ENCODE results near the gene MICU2.

- TF ChIP-seq CTCF (conservative IDR thresholded peaks at IDR 0.05; ENCODE audit: low read depth in 2 of 2): no peak
- TF ChIP-seq POLR2AphosphoS5 (IDR thresholded peaks at IDR 0.05; ENCODE audit: low read depth): no peak
- TF ChIP-seq, protein P1, sequence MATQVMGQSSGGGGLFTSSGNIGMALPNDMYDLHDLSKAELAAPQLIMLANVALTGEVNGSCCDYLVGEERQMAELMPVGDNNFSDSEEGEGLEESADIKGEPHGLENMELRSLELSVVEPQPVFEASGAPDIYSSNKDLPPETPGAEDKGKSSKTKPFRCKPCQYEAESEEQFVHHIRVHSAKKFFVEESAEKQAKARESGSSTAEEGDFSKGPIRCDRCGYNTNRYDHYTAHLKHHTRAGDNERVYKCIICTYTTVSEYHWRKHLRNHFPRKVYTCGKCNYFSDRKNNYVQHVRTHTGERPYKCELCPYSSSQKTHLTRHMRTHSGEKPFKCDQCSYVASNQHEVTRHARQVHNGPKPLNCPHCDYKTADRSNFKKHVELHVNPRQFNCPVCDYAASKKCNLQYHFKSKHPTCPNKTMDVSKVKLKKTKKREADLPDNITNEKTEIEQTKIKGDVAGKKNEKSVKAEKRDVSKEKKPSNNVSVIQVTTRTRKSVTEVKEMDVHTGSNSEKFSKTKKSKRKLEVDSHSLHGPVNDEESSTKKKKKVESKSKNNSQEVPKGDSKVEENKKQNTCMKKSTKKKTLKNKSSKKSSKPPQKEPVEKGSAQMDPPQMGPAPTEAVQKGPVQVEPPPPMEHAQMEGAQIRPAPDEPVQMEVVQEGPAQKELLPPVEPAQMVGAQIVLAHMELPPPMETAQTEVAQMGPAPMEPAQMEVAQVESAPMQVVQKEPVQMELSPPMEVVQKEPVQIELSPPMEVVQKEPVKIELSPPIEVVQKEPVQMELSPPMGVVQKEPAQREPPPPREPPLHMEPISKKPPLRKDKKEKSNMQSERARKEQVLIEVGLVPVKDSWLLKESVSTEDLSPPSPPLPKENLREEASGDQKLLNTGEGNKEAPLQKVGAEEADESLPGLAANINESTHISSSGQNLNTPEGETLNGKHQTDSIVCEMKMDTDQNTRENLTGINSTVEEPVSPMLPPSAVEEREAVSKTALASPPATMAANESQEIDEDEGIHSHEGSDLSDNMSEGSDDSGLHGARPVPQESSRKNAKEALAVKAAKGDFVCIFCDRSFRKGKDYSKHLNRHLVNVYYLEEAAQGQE (IDR thresholded peaks at IDR 0.05; ENCODE audit: unreplicated experiment): no peak
- no peak for TF ChIP-seq EZH2 (IDR thresholded peaks at IDR 0.05; ENCODE audit: low read depth, unreplicated experiment)
- TF ChIP-seq JUNB (IDR thresholded peaks at IDR 0.05; ENCODE audit: unreplicated experiment): no peak
These were observed 12.4 kb upstream of the MICU2 start for GRCh38 chr13:21616205-21616866.

Data from GM23338 (cell line).